IPS-18c (cell line): ENCODE results near the gene CREB3L4.
"Not testable (repeated sequence)": the region's sequence is repeated elsewhere in the genome, so short reads cannot be mapped to it uniquely, and the experiment has no call there.

Experiments used
- H3K4me3 ChIP-seq: 2 replicates; pipeline ENCODE4 v1.7.0; 2013; ENCODE audit warnings: low read depth, mild to moderate bottlenecking, low read length, moderate library complexity; ENCODE audit not compliant: insufficient read depth
- H3K9me3 ChIP-seq: one replicate; pipeline ENCODE4 v1.6.1; 2013; ENCODE audit warnings: mild to moderate bottlenecking, low read length, moderate library complexity; ENCODE audit not compliant: control insufficient read depth, insufficient read depth

The CREB3L4 gene

GRCh38 chr1:153970346-153970745 lies 2.6 kb downstream of the CREB3L4 start:
- H3K4me3 ChIP-seq: no peak overlapping the region

GRCh38 chr1:153973071-153973470 lies 5.4 kb downstream of the CREB3L4 start:
- no peak overlapping the region for H3K4me3 ChIP-seq
- no peaks in the 10 kb centered on the region for H3K9me3 ChIP-seq

More at GRCh38 chr1:153970346-153970745, 2.6 kb downstream of the CREB3L4 start:
- H3K9me3 ChIP-seq: no peaks in the 10 kb centered on the region

GRCh38 chr1:153973525-153973924 lies 5.8 kb downstream of the CREB3L4 start:
- no peak overlapping the region for H3K4me3 ChIP-seq

GRCh38 chr1:153976819-153977249 lies 9.1 kb downstream of the CREB3L4 start:
- peak overlapping the region; percentile 98 for H3K4me3 ChIP-seq
- H3K9me3 ChIP-seq: no peaks in the 10 kb centered on the region

More at GRCh38 chr1:153973525-153973924, 5.8 kb downstream of the CREB3L4 start:
- no peaks in the 10 kb centered on the region for H3K9me3 ChIP-seq

- no peaks in the 10 kb centered on the region for H3K9me3 ChIP-seq
- peak within 1 kb of the TSS; percentile 98 for H3K4me3 ChIP-seq
Observed at GRCh38 chr1:153977250-153978240, 9.8 kb downstream of the CREB3L4 start, which contains the start of gene JTB. JTB (minus strand) TSS chr1:153977674; CDS start chr1:153977252, 422 bp downstream.

GRCh38 chr1:153978274-153978909 lies 10.7 kb downstream of the CREB3L4 start:
- H3K9me3 ChIP-seq: no peaks in the 10 kb centered on the region
- peak overlapping the region; percentile 98 for H3K4me3 ChIP-seq

- H3K9me3 ChIP-seq, H3K4me3 ChIP-seq: not testable (repeated sequence)
Observed at GRCh38 chr1:153979091-153979490, 11.4 kb downstream of the CREB3L4 start.

GRCh38 chr1:153981735-153982134 lies 14.0 kb downstream of the CREB3L4 start:
- not testable (repeated sequence) for H3K4me3 ChIP-seq, H3K9me3 ChIP-seq

GRCh38 chr1:153984123-153984894 lies 16.6 kb downstream of the CREB3L4 start:
- H3K4me3 ChIP-seq: no peak overlapping the region; the same call in 1 of the 2 replicates
- H3K9me3 ChIP-seq: no peaks in the 10 kb centered on the region

- no peaks in the 10 kb centered on the region for H3K9me3 ChIP-seq
- H3K4me3 ChIP-seq: peak overlapping the region; percentile 68
Observed at GRCh38 chr1:153985341-153985912, 17.7 kb downstream of the CREB3L4 start.

- no peaks in the 10 kb centered on the region for H3K9me3 ChIP-seq
- H3K4me3 ChIP-seq: peak within 1 kb of the TSS; percentile 68
Observed at GRCh38 chr1:153985941-153986761, 18.4 kb downstream of the CREB3L4 start, which contains the start of gene RAB13. RAB13 (minus strand) TSS chr1:153986339; CDS start chr1:153986236, 103 bp downstream.

- Histone ChIP-seq H3K4me3 (no peak overlapping the region), H3K9me3 (peaks cover under 1% of the 10 kb centered on the region)
Observed at GRCh38 chr1:153987621-153988020, 19.9 kb downstream of the CREB3L4 start.

- H3K4me3 ChIP-seq: peak within 1 kb of the TSS; percentile 93
- H3K9me3 ChIP-seq: peaks cover 2% of the 10 kb centered on the region
Observed at GRCh38 chr1:153990468-153991150, 22.9 kb downstream of the CREB3L4 start, which contains the start of gene RPS27. RPS27 (plus strand) TSS chr1:153990762; CDS start chr1:153990797, 35 bp downstream.

GRCh38 chr1:153991151-153991630 lies 23.5 kb downstream of the CREB3L4 start:
- Histone ChIP-seq H3K4me3 (peak overlapping the region; percentile 93), H3K9me3 (peaks cover 2% of the 10 kb centered on the region)

GRCh38 chr1:153991806-153992205 lies 24.1 kb downstream of the CREB3L4 start:
- Histone ChIP-seq H3K4me3 (peak overlapping the region; percentile 93; the same call in 1 of the 2 replicates), H3K9me3 (peaks cover 2% of the 10 kb centered on the region)
